Activated CD4-positive, alpha-beta memory T cell treated with anti-CD3 and anti-CD28 coated beads, Interleukin-2, amount 10 ng/mL, durations not matched to agents 7 days and 5 days (primary cell): ENCODE measurements around the gene GPR171. TPM values are rescaled to one million over a fixed set of nuclear protein-coding genes. Genes with fewer than 3 reads are reported as not detected.

Experiments
- CTCF ChIA-PET: fragments of 350-600 bp; sonication (Branson Sonifier 250); formaldehyde crosslinking; loops from one replicate; lab custom pipeline; 2021; ENCODE audit warnings: antibody characterized with exemption, inconsistent platforms; lab: Charles Lee
- POLR2A ChIA-PET: fragments of 350-600 bp; sonication (Branson Sonifier 250); formaldehyde crosslinking; loops from one replicate; lab custom pipeline; 2021; ENCODE audit warnings: antibody characterized with exemption; lab: Charles Lee
- DNase-seq: peaks from one replicate; pipeline ENCODE4 v3.0.0-alpha.2; 2020
- H3K27ac Mint-ChIP-seq: one replicate; pipeline ENCODE4 v1.8.0; 2021; ENCODE audit warnings: mild to moderate bottlenecking, mixed read lengths
- H3K27me3 Mint-ChIP-seq: one replicate; pipeline ENCODE4 v1.8.0; 2021; ENCODE audit warnings: mixed read lengths
- H3K36me3 Mint-ChIP-seq: one replicate; pipeline ENCODE4 v1.8.0; 2021; ENCODE audit warnings: low read depth, mixed read lengths
- H3K4me1 Mint-ChIP-seq: one replicate; pipeline ENCODE4 v1.8.0; 2021; ENCODE audit warnings: mixed read lengths
- H3K4me3 Mint-ChIP-seq: one replicate; pipeline ENCODE4 v1.8.0; 2021; ENCODE audit warnings: mild to moderate bottlenecking, mixed read lengths
- H3K9me3 Mint-ChIP-seq: one replicate; pipeline ENCODE4 v1.8.0; 2021; ENCODE audit warnings: mixed read lengths
- total RNA-seq, 2 experiments: library from RNA; stranded (reverse); gene quantifications; one replicate each; pipeline ENCODE4 v1.2.3, GENCODE V29; 2021

GPR171 gene
- total RNA-seq, 2 experiments from 2014 or later = 204 to 222 TPM

GRCh38 chr3:151210676-151211381, 7.8 kb upstream of the GPR171 start:
- peaks cover 54% of the 10 kb centered on the region for H3K4me1 Mint-ChIP-seq
- peak overlapping the region; percentile 60 for H3K4me3 Mint-ChIP-seq
- DNase-seq = no peak
- CTCF ChIA-PET = interaction anchor here (0.6 to 3.5 kb wide), 9 partner anchors 9 to 69 kb away, joined by 3 to 27 read pairs (median 4); partner anchors contain the start of gene P2RY14
- H3K27me3 Mint-ChIP-seq = no peaks in the 10 kb centered on the region
- peak overlapping the region; percentile 81 for H3K27ac Mint-ChIP-seq
- peaks cover 6% of the 10 kb centered on the region for H3K36me3 Mint-ChIP-seq
- H3K9me3 Mint-ChIP-seq = no peaks in the 10 kb centered on the region
- POLR2A ChIA-PET = interaction anchor here (0.9 to 5.2 kb wide), 9 partner anchors 9 to 448 kb away, joined by 3 to 48 read pairs (median 9); partner anchors contain the start of genes GPR171 and SIAH2

DNA sequence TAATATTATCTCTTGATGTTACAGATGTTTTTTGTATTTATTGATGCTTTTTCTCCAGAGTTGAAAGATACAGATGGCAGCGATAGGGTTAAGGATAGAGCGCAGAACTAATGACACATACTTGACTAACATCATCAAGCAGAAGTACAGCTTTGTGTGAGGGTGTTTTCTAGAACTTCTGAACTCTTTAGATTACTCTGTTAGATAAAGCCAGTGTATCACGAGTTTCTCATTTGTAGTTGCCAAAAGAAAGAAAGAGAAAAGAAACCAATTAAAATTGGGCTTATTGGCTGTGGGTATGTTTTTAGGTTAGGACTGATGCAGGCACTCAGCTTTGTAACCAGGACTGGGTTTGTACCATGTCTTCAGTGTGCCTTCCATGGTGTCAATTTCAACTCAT, 6.6 kb upstream of the GPR171 start:
- H3K4me3 Mint-ChIP-seq = peak overlapping the region; percentile 18
- ChIA-PET CTCF (interaction anchor here (2.1 to 3.5 kb wide), 3 partner anchors 9 to 42 kb away, joined by 10 to 27 read pairs (median 14); no protein-coding TSS in a partner anchor), POLR2A (interaction anchor here (1.6 to 5.2 kb wide), 6 partner anchors 8 to 446 kb away, joined by 3 to 48 read pairs (median 10); partner anchors contain the start of genes GPR171 and SIAH2)
- H3K27me3 Mint-ChIP-seq = no peaks in the 10 kb centered on the region
- H3K9me3 Mint-ChIP-seq = no peaks in the 10 kb centered on the region
- peaks cover 6% of the 10 kb centered on the region for H3K36me3 Mint-ChIP-seq
- DNase-seq = no peak
- H3K27ac Mint-ChIP-seq = peak overlapping the region; percentile 76
- peaks cover 65% of the 10 kb centered on the region for H3K4me1 Mint-ChIP-seq

DNA sequence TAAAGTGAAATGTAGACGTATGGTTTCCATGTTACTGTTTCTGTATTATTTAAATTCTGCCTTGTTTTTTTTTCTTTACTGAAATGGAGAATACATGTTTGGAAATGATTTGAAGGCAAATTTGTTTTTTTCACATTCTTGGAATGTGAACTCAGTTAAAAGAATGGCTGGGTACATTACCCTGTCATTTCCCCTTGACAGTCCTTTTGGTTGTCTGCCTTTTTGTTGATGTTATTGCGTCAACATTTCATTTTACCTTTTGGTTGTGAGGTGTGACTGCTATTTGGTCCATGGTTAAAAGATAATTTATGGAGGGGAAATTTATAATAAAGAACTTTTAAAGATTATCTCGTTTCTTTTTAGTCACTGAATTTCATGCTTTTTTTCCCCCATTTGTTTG, 3.2 kb upstream of the GPR171 start:
- no peak for DNase-seq
- Mint-ChIP-seq H3K4me1 (peaks cover 71% of the 10 kb centered on the region), H3K27ac (peak overlapping the region; percentile 98), H3K36me3 (peaks cover 25% of the 10 kb centered on the region), H3K4me3 (peak overlapping the region; percentile 65), H3K9me3 (no peaks in the 10 kb centered on the region), H3K27me3 (no peaks in the 10 kb centered on the region)
- ChIA-PET CTCF (interaction anchor here (0.6 to 3.1 kb wide), 2 partner anchors 14 to 21 kb away, joined by 3 to 24 read pairs; no protein-coding TSS in a partner anchor), POLR2A (interaction anchor here (0.9 to 6.7 kb wide), 11 partner anchors 11 to 993 kb away, joined by 3 to 73 read pairs (median 7); partner anchors contain the start of genes SIAH2 and TSC22D2)

- H3K4me3 Mint-ChIP-seq = peak overlapping the region; percentile 65
- ChIA-PET POLR2A (interaction anchor here (0.6 to 6.7 kb wide), 12 partner anchors 14 to 994 kb away, joined by 3 to 73 read pairs (median 4); partner anchors contain the start of genes SIAH2 and TSC22D2), CTCF (interaction anchor here (3.1 kb wide), 1 partner anchor 22 kb away, joined by 24 read pairs; no protein-coding TSS in a partner anchor)
- peak overlapping the region; percentile 98 for H3K27ac Mint-ChIP-seq
- DNase-seq = no peak
- no peaks in the 10 kb centered on the region for H3K9me3 Mint-ChIP-seq
- peaks cover 32% of the 10 kb centered on the region for H3K36me3 Mint-ChIP-seq
- H3K4me1 Mint-ChIP-seq = peaks cover 65% of the 10 kb centered on the region
- no peaks in the 10 kb centered on the region for H3K27me3 Mint-ChIP-seq
These were observed 2.5 kb upstream of the GPR171 start for GRCh38 chr3:151205482-151205881.

DNA sequence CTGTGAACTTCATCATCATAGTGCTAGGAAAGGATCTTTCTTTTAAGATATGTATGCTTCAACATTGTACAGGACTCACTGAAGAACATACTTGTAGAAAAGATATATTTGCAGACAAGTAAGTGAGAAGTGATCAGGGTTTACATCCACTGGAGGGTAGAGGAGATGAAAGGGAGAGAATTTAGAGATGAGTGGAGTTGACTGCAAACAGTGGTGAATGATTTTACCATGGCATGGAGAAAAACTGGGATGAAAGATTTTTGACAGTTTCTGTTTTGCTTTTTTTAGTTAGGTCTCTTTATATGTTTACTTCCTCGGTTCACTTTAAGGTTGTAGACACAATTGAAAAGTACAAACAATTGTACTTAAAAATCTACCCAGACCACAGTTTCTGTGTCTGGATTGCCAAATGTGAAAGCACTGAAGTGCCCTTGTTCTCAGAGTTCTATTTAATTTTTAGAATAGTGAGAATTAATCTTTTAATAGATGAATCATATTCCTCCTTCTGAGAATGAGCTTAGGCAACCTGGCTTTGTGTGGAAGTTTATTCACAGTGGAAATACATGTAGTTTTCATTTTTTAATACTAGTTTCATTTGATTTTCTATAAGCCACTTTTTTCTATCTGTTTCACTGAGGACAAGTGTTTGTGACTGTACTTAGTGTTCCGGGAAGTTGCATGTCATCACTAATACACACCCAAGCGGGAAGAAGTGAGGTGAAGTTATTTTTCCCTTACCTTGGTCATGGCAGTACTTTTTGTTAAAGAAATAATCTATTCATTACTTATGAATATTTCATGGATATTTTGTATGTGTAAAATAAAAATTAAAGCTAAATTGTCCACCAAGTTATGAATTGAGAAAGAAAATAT, 1.8 kb upstream of the GPR171 start:
- Mint-ChIP-seq H3K9me3 (no peaks in the 10 kb centered on the region), H3K4me3 (peak overlapping the region; percentile 65), H3K36me3 (peaks cover 39% of the 10 kb centered on the region), H3K27ac (peak overlapping the region; percentile 98), H3K4me1 (peaks cover 59% of the 10 kb centered on the region), H3K27me3 (no peaks in the 10 kb centered on the region)
- CTCF ChIA-PET = interaction anchor here (0.6 kb wide), 1 partner anchor 411 kb away, joined by 3 read pairs; no protein-coding TSS in a partner anchor
- POLR2A ChIA-PET = interaction anchor here (0.6 to 6.7 kb wide), 11 partner anchors 15 to 994 kb away, joined by 3 to 73 read pairs (median 4); partner anchors contain the start of gene SIAH2
- DNase-seq = no peak

GRCh38 chr3:151201051-151201730, 1.8 kb downstream of the GPR171 start:
- peaks cover 65% of the 10 kb centered on the region for H3K36me3 Mint-ChIP-seq
- DNase-seq = no peak
- POLR2A ChIA-PET = interaction anchor here (0.8 to 6.7 kb wide), 20 partner anchors 10 to 1043 kb away, joined by 3 to 77 read pairs (median 8); partner anchors contain the start of genes EIF2A, P2RY14, SELENOT and SERP1
- peak overlapping the region; percentile 96 for H3K27ac Mint-ChIP-seq
- H3K9me3 Mint-ChIP-seq = peaks cover 4% of the 10 kb centered on the region
- CTCF ChIA-PET = interaction anchor here (0.7 to 6.5 kb wide), 10 partner anchors 9 to 127 kb away, joined by 3 to 56 read pairs (median 4); no protein-coding TSS in a partner anchor
- H3K27me3 Mint-ChIP-seq = no peaks in the 10 kb centered on the region
- peaks cover 54% of the 10 kb centered on the region for H3K4me1 Mint-ChIP-seq
- H3K4me3 Mint-ChIP-seq = peak overlapping the region; percentile 90

DNA sequence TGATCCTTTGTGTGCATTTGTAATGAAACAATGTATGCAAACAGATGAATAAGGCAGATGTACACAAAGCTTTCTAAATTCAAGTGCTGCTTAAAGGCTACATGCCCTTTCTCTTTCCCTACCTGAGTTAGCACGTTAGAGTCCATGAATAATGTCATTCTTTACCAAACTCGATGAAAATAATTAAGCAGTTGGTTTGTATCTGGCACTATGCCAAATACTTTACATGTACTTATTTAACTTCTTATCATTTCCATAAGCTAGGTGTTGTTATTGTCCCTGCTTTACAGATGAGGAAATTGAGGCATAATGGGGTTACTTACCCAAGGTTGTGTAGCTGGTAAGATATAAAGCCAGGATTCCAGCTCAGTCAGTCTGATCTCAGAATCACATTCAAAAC, 2.4 kb downstream of the GPR171 start:
- Mint-ChIP-seq H3K9me3 (peaks cover 4% of the 10 kb centered on the region), H3K4me3 (peak overlapping the region; percentile 90), H3K27me3 (no peaks in the 10 kb centered on the region), H3K27ac (peak overlapping the region; percentile 96), H3K4me1 (peaks cover 51% of the 10 kb centered on the region), H3K36me3 (peaks cover 69% of the 10 kb centered on the region)
- CTCF ChIA-PET = interaction anchor here (0.7 to 6.5 kb wide), 11 partner anchors 9 to 127 kb away, joined by 3 to 56 read pairs (median 4); no protein-coding TSS in a partner anchor
- DNase-seq = no peak
- POLR2A ChIA-PET = interaction anchor here (0.7 to 6.7 kb wide), 22 partner anchors 11 to 1044 kb away, joined by 3 to 77 read pairs (median 8); partner anchors contain the start of genes EIF2A, P2RY14, SELENOT and SERP1

GRCh38 chr3:151199554-151200438, 3.2 kb downstream of the GPR171 start:
- peak overlapping the region; percentile 90 for H3K4me3 Mint-ChIP-seq
- H3K36me3 Mint-ChIP-seq = peaks cover 69% of the 10 kb centered on the region
- DNase-seq = no peak
- ChIA-PET CTCF (interaction anchor here (0.7 to 6.5 kb wide), 7 partner anchors 8 to 83 kb away, joined by 4 to 56 read pairs (median 5); no protein-coding TSS in a partner anchor), POLR2A (interaction anchor here (0.7 to 6.7 kb wide), 20 partner anchors 8 to 1043 kb away, joined by 3 to 77 read pairs (median 12); partner anchors contain the start of genes EIF2A, P2RY14, SELENOT and SERP1)
- peaks cover 44% of the 10 kb centered on the region for H3K4me1 Mint-ChIP-seq
- H3K27me3 Mint-ChIP-seq = no peaks in the 10 kb centered on the region
- peaks cover 4% of the 10 kb centered on the region for H3K9me3 Mint-ChIP-seq
- H3K27ac Mint-ChIP-seq = peak overlapping the region; percentile 96

DNA sequence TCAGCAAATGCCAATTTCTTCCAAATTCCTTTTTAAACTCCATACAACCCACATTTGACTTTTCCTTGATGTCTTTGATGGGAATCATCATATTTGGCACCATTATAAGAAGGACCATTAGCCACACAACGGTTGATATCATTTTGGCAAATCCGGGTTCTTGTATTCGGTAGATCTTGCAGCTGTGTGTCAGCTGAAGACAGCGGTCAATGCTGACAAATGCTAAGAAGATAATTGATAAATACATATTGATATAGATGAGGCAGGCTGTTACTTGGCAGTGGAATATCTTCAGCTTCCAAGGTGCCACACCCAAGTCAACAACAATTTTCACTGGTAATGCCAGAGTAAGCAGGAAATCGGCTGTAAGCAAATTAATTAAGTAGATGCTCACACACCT, 4.2 kb downstream of the GPR171 start:
- Mint-ChIP-seq H3K9me3 (peaks cover 9% of the 10 kb centered on the region), H3K27ac (peak overlapping the region; percentile 96), H3K4me3 (peak overlapping the region; percentile 90), H3K27me3 (no peaks in the 10 kb centered on the region), H3K36me3 (peaks cover 76% of the 10 kb centered on the region), H3K4me1 (peaks cover 39% of the 10 kb centered on the region)
- ChIA-PET POLR2A (interaction anchor here (1.6 to 6.1 kb wide), 7 partner anchors 9 to 78 kb away, joined by 4 to 77 read pairs (median 11); partner anchors contain the start of gene P2RY14), CTCF (interaction anchor here (1.3 to 6.5 kb wide), 2 partner anchors 9 to 28 kb away, joined by 4 to 56 read pairs; no protein-coding TSS in a partner anchor)
- DNase-seq = no peak

DNA sequence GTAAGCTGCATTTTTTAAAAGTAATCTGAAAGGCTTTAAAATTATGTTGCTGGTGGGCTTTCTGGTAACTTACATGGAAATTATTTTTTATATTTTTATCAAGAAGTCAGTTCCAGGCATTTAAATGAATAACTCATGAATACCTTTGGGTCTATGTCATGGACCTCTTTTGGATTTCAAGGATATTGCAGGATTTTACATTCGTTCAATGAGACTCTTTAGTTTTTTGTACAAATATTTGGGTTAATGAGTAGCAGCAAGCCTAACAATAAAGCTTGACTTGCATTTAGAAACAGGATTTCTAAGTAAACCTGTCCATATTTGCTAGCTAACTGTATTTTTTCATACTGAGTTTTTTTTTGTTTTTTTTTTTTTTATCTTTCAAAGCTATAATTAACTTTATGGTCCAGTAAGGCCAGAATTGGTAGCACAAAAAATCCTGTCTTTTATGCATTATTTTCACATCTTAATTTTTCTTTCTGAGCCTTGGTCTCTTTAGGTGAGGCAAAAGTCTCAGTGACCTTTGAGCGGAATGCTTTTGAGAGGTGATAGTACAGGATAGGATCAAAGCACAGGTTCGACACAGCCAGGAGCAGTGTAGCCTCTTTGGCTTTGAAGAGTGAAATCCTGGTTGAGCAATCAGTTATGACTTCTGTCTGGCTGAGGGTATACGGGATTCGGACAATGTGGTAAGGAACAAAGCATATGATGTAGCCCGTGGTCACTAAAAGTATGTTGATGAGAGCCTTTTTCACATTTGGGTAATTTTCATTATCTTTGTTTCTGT, 4.8 kb downstream of the GPR171 start:
- DNase-seq = no peak
- Mint-ChIP-seq H3K9me3 (peaks cover 9% of the 10 kb centered on the region), H3K36me3 (peaks cover 79% of the 10 kb centered on the region), H3K4me1 (peaks cover 40% of the 10 kb centered on the region), H3K27me3 (no peaks in the 10 kb centered on the region), H3K27ac (no peak overlapping the region), H3K4me3 (no peak overlapping the region)
- POLR2A ChIA-PET = interaction anchor here (1.4 to 6.1 kb wide), 7 partner anchors 10 to 79 kb away, joined by 3 to 77 read pairs (median 9); partner anchors contain the start of gene P2RY14
- CTCF ChIA-PET = interaction anchor here (1.3 to 6.5 kb wide), 2 partner anchors 10 to 28 kb away, joined by 4 to 56 read pairs; no protein-coding TSS in a partner anchor
